GM18951 (cell line): ENCODE results near the gene RAP1GAP2.

Experiments
- POLR2A ChIP-seq: IDR thresholded peaks from 4 replicates; pipeline ENCODE4 v1.6.1; 2011; ENCODE audit warnings: mild to moderate bottlenecking; ENCODE audit not compliant: insufficient read length, insufficient read depth; ENCODE audit errors: extremely low read depth
- in situ Hi-C: fragments of 300-500 bp; cut with MboI; formaldehyde crosslinking; loops from one replicate; pipeline ENCODE4 v1.12.0; 2022; ENCODE audit warnings: low sequenced_read_pairs, mixed read lengths, inconsistent platforms; ENCODE audit not compliant: unreplicated experiment

Gene RAP1GAP2

GRCh38 chr17:2925011-2925410 lies 128.8 kb downstream of the RAP1GAP2 start:
- in situ Hi-C loops: no loop called here
- no peak for TF ChIP-seq POLR2A

GRCh38 chr17:2926019-2926650 lies 129.9 kb downstream of the RAP1GAP2 start:
- in situ Hi-C loops: no loop called here
- TF ChIP-seq POLR2A: no peak

GRCh38 chr17:2928294-2928890 lies 132.2 kb downstream of the RAP1GAP2 start:
- TF ChIP-seq POLR2A: no peak
- in situ Hi-C loops: no loop called here

GRCh38 chr17:2929881-2930533 lies 133.8 kb downstream of the RAP1GAP2 start:
- TF ChIP-seq POLR2A: no peak

GRCh38 chr17:2931876-2932275 lies 135.6 kb downstream of the RAP1GAP2 start:
- TF ChIP-seq POLR2A: no peak
- in situ Hi-C loops: no loop called here

More at GRCh38 chr17:2929881-2930533, 133.8 kb downstream of the RAP1GAP2 start:
- in situ Hi-C loops: no loop called here

GRCh38 chr17:2932946-2933345 lies 136.7 kb downstream of the RAP1GAP2 start:
- in situ Hi-C loops: no loop called here

GRCh38 chr17:2933606-2934005 lies 137.4 kb downstream of the RAP1GAP2 start:
- in situ Hi-C loops: no loop called here

More at GRCh38 chr17:2932946-2933345, 136.7 kb downstream of the RAP1GAP2 start:
- no peak for TF ChIP-seq POLR2A

GRCh38 chr17:2935632-2936031 lies 139.4 kb downstream of the RAP1GAP2 start:
- in situ Hi-C loops: no loop called here
- TF ChIP-seq POLR2A: no peak

More at GRCh38 chr17:2933606-2934005, 137.4 kb downstream of the RAP1GAP2 start:
- no peak for TF ChIP-seq POLR2A

- in situ Hi-C loops: no loop called here
- no peak for TF ChIP-seq POLR2A
These were observed 140.1 kb downstream of the RAP1GAP2 start for GRCh38 chr17:2936351-2936750.

- no peak for TF ChIP-seq POLR2A
- in situ Hi-C loops: no loop called here
These were observed 140.6 kb downstream of the RAP1GAP2 start for GRCh38 chr17:2936771-2937321.

- in situ Hi-C loops: no loop called here
- TF ChIP-seq POLR2A: no peak
These were observed 141.2 kb downstream of the RAP1GAP2 start for GRCh38 chr17:2937331-2938003.

GRCh38 chr17:2939714-2940351 lies 143.6 kb downstream of the RAP1GAP2 start:
- no peak for TF ChIP-seq POLR2A
- in situ Hi-C loops: no loop called here

- TF ChIP-seq POLR2A: no peak
- in situ Hi-C loops: no loop called here
These were observed 144.1 kb downstream of the RAP1GAP2 start for GRCh38 chr17:2940352-2940751.
